Ovary (tissue), 3 donors: Measurements from ENCODE around the gene MOGAT1.

Experiments used
- EP300 ChIP-seq: sonication (generic); formaldehyde crosslinking; IDR thresholded peaks from one replicate; pipeline ENCODE4 v1.6.1; 2017; ENCODE audit warnings: antibody characterized with exemption
- POLR2A ChIP-seq: fragments of 450-650 bp; IDR thresholded peaks from one replicate; pipeline ENCODE4 v1.6.1; 2017; ENCODE audit warnings: antibody characterized with exemption, mild to moderate bottlenecking, moderate library complexity
- TF ChIP-seq, protein P1 (sequence below), 3 donors: fragments of 450-650 bp in 2 of 3; fragments of 200-600 bp in 1 of 3; IDR thresholded peaks; one replicate each; pipeline versions ENCODE4 v1.5.1 to v1.8.0; 2016 to 2022; ENCODE audit warnings: antibody characterized with exemption in 3 of 3, mild to moderate bottlenecking in 1 of 3
- donor health status: DM: no; HTN: no; CAD: no.

DNA sequence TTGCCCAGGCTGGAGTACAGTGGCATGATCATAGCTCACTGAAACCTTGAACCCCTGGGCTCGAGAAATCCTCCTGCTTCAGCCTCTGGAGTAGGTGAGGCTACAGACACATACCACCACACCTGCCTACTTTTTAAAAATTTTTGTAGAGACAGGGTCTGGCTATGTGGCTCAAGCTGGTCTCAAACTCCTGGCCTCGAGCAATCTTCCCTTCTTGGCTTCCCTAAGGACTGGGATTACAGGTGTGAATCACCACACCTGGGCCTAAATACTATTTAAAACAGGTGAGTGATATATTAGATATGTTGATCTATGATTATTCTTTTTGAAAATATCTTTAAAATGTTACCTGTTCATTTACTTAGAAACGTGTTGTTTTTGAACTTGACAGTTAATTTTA lies 57.2 kb downstream of the MOGAT1 start:
- TF ChIP-seq, protein P1, sequence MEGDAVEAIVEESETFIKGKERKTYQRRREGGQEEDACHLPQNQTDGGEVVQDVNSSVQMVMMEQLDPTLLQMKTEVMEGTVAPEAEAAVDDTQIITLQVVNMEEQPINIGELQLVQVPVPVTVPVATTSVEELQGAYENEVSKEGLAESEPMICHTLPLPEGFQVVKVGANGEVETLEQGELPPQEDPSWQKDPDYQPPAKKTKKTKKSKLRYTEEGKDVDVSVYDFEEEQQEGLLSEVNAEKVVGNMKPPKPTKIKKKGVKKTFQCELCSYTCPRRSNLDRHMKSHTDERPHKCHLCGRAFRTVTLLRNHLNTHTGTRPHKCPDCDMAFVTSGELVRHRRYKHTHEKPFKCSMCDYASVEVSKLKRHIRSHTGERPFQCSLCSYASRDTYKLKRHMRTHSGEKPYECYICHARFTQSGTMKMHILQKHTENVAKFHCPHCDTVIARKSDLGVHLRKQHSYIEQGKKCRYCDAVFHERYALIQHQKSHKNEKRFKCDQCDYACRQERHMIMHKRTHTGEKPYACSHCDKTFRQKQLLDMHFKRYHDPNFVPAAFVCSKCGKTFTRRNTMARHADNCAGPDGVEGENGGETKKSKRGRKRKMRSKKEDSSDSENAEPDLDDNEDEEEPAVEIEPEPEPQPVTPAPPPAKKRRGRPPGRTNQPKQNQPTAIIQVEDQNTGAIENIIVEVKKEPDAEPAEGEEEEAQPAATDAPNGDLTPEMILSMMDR (IDR thresholded peaks at IDR 0.05), result no peak
- TF ChIP-seq EP300 (no peak), POLR2A (no peak)
